GM21717 (cell line): ENCODE results near the gene ARHGAP21.
"Not testable (repeated sequence)": the region's sequence is repeated elsewhere in the genome, so short reads cannot be mapped to it uniquely, and the experiment has no call there.

Experiments
- ATAC-seq: cut with Tn5 transposase; IDR thresholded peaks from one replicate; pipeline ENCODE4 v1.9.1; 2021; ENCODE audit warnings: mild to moderate bottlenecking, moderate library complexity; ENCODE audit not compliant: unreplicated experiment

ARHGAP21 gene

GRCh38 chr10:24723788-24724380 is at the start of gene ARHGAP21:
ARHGAP21 (minus strand) TSS chr10:24723887; CDS start chr10:24721899, 1,988 bp downstream.
- ATAC-seq = peak; percentile 13

DNA sequence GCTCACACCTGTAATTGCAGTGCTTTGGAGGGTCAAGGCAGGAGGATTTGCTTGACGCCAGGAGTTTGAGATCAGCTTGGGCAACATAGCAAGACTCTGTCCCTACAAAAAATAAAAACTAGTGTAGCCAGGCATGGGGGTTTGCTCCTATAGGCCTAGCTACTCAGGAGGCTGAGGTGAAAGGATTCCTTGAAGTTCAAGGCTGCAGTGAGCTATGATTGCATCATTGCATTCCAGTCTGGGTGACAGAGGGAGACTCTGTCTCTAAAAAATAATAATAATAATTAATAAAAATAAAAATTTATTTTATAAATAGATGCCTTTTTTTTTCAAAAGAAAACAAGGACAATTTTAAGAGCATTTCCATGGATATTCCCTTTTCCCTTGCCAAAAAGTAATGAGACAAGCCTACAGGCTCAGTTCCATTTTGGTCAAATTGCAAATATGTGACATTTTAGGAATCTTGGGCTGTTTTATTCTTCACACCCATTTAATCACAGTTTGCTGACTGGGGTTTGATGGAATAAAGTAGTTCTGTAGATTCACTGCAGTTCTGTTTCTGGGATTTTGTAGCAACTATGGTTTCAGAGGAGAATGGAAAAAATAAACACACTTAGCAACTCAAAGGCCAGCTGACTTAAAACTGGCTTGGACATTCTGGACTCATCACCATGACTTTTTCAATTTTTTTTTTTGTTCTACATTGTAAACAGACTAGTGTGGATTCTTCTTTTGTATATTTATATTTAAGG is 48.4 kb upstream of the ARHGAP21 start:
- ATAC-seq = no peak

DNA sequence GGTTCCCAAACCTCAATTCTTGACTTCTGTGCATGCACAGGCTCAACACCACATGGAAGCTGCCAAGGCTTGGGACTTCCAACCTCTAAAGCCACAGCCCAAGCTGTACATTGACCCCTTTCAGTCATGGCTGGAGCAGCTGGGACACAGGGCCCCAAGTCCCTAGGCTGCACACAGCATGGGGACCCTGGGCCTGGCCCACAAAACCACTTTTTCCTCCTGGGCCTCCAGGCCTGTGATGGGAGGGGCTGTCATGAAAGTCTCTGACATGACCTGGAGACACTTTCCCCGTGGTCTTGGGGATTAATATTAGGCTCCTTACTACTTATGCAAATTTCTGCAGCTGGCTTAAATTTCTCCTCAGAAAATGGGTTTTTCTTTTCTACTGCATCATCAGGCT is 41.3 kb upstream of the ARHGAP21 start:
- ATAC-seq = not testable (repeated sequence)

- no peak for ATAC-seq
Measured at GRCh38 chr10:24762966-24763623, 39.4 kb upstream of the ARHGAP21 start.

GRCh38 chr10:24762161-24762924 is 38.7 kb upstream of the ARHGAP21 start:
- no peak for ATAC-seq

GRCh38 chr10:24759672-24760071 is 36.0 kb upstream of the ARHGAP21 start:
- no peak for ATAC-seq

GRCh38 chr10:24758254-24758653 is 34.6 kb upstream of the ARHGAP21 start:
- not testable (repeated sequence) for ATAC-seq

DNA sequence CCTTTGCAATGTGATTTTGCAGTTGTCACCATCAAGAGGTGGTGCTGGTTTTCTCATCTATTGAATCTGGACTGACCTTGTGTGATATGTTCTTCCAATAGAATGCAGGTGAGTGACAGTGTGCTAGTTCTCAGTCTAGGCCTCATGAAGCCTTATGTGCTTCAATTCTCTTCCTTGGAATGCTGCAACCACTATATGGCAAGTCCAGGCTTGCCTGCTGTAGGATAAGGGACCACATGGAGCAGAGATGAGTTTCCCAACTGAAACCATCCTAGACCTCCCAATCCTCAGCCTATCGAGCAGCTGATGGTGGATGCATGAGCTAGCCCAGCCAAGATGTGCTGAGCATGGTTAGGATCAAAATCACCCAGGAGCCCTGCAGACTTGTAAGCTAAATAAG is 32.6 kb upstream of the ARHGAP21 start:
- ATAC-seq = no peak

GRCh38 chr10:24751716-24752115 is 28.0 kb upstream of the ARHGAP21 start:
- ATAC-seq = no peak

GRCh38 chr10:24750695-24751094 is 27.0 kb upstream of the ARHGAP21 start:
- ATAC-seq = no peak

DNA sequence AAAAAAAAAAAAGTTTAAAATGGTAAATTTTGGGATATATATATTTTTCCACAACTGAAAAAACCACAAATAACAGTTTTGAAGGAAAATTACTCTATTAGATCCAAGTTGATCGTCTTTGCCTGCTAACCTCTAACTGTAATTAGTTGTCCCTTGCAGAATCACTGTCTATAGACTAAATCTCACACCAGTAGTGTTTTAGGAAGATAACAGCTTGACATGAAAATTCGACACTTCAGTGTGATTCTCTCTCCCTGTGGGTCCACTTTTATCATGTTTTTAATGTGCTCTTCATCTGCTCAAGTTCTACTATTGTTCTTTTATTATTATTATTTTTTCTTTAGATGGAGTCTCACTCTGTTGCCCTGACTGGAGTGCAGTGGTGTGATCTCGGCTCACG is 24.5 kb upstream of the ARHGAP21 start:
- ATAC-seq = no peak

DNA sequence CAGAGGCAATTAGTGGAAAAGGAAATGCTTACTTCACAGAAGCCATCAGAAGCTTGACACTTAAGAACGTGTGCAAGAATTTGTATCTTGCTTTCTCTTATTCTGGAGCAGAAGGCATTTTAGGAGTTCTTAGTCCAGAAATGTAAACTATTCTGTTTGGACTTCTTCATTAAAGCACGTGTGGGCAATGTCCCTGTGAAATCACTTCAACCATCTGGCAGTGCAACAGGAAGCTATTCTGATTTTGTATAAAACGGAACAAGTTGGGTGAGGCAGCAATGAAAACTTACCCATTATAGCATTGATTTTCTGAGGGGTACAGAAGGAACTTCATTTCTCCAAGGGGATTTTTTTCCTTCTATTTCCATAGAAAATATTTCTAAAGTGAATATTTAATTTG is 21.3 kb upstream of the ARHGAP21 start:
- ATAC-seq = no peak

GRCh38 chr10:24740714-24741113 is 17.0 kb upstream of the ARHGAP21 start:
- ATAC-seq = no peak

DNA sequence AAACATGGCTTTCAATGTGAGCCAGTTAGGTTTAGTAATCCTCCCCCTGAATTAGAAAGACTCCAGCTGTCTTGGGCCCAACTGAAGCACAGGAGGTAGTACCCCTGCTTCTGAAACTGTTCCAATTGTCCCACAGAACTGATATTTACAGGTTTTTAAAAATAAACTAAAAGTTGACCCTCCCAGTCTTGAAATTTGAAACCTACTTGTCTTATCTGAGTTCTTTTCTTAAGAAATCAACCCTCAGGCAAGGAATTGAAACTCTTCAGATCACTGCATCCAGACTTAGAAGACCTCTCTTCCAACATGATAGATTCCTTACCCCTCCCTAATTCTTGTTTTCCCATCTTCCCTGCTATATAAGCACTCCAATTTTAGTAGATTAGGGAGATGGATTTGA is 13.3 kb upstream of the ARHGAP21 start:
- no peak for ATAC-seq

DNA sequence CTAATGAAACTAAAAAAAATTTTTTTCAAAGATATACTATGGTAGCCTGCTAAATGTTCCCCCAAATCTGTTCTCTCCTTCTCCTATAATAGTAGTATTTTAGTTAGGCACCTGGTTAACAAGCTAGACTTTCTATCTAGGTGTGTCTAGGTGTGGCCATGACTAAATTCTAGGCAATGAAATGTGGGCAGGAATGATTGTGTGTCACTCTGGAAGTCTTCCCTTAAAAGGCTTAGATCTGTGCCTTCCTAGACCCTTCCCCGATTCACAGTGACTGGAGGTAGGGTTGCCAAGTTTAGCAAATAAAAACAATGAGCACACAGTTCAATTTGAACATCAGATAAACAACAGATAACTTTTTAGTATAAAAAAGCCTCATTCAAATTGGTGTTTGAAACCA is 8.3 kb upstream of the ARHGAP21 start:
- no peak for ATAC-seq

DNA sequence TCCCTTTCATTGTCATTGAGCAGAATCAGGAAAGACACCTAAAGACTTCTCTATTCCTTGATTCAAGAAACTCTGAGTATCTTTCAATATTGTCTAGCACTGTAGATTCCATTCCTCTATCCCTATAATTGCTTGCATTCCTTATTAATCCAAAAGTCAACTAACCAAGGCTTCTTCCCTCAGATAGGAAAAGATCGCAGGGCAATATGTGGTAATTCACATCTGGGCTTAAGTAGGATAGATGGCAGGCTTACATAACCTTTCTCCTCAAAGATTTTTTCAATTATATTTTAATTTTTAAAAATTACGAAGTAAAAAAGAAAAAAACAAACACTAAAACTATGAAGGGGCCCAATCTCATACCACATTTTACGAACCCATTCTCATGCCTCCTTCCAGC is 7.1 kb upstream of the ARHGAP21 start:
- ATAC-seq = no peak

GRCh38 chr10:24727786-24728185 is 4.1 kb upstream of the ARHGAP21 start:
- no peak for ATAC-seq

- no peak for ATAC-seq
Measured at GRCh38 chr10:24726626-24727025, 2.9 kb upstream of the ARHGAP21 start.

DNA sequence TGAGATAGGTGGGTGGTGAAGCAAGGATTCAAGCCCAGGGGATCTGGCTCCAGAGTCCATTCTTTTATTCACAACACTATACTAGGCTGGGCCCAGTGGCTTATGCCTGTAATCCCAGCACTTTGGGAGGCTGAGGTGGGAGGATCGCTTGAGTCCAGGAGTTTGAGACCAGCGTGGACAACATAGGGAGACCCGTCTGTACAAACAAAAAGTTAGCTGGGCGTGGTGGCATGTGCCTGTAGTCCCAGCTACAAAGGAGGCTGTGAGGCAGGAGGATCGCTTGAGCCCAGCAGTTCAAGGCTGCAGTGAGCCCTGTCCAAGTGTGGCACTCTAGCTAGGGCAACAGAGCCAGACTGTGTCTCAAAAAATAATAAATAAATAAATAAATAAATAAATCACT is 2.3 kb upstream of the ARHGAP21 start:
- ATAC-seq = not testable (repeated sequence)

DNA sequence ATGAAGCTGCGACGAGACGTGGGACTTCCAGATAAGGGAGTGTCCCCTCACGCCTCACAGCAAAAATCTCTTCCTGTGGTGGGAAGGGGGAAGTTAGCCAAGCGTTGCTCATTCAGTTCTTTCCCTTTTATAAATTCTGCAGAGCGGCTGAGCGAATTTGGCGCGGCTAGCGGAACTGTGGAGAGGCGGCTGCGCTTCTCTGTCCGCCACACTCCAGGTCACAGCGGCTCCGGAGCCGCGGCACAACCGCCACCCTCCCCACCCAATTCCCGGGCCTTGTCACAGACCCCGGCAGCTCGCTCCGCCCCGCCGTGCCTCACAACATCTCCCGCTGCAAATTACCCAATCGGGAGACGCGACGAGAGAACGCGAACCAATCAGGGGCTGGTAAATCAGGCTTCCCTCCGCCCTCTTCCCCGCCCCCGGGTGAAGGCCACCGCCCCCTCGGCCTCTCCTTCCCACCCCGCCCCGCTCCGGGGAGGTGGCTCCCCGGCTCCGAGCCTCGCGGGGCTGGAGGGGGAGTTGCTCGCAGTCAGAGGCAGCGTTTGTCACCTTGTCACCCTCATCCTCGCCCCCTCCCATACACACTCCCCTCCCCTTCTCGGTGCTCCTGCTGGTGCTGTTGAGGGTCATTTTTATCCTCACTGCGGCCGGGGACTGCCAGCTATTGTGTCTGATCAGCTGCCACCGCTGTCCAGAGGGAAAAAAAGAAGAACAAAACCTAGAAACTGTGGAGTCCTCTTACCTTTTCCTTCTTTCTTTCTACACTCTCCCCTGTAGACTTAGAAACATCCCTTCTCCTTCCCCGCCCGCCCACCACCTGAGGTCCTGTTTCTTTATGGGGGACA is 918 bp upstream of the ARHGAP21 start:
- peak; percentile 89 for ATAC-seq
